ENCODE results near the gene STXBP4.

Gene STXBP4

DNA sequence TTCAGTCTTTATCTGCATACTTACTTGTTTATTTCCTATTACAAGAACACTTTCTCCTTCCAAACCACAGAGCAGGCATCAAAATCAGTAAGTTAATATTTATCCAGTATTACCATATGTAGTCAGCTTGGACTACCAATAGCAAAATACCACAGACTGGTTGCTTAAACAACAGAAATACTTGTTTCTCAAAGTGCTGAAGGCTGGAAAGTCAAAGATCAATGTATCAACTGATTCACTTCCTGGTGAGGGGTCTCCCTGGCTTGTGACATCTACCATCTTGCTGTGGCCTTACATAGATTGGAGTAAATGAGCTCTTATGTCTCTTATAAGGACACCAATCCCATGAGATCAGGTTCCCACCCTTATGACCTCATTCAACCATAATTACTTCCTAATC is 2.6 kb downstream of the STXBP4 start:
- in situ Hi-C loops (cut with MboI; ENCODE audit: low sequenced_read_pairs): no loop called here

DNA sequence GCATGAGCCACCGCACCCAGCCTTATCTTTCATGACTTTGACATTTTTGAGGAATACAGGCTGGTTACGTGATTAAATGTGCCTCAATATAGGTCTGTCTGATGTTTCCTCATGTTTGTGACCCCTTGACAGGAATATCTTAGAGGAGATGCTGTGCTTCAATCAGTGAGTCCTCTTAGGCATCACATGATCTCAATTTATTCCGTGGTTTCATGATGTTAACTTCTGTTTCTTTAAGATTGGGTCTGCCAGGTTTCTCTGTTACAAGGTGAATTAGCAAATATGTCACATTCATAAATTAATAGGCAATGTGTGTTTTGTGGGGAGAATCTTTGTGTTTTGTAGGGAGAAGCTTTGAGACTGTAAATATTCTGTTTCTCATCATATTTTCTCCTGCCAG is 3.3 kb downstream of the STXBP4 start:
- in situ Hi-C loops (cut with MboI; ENCODE audit: low sequenced_read_pairs): no loop called here

DNA sequence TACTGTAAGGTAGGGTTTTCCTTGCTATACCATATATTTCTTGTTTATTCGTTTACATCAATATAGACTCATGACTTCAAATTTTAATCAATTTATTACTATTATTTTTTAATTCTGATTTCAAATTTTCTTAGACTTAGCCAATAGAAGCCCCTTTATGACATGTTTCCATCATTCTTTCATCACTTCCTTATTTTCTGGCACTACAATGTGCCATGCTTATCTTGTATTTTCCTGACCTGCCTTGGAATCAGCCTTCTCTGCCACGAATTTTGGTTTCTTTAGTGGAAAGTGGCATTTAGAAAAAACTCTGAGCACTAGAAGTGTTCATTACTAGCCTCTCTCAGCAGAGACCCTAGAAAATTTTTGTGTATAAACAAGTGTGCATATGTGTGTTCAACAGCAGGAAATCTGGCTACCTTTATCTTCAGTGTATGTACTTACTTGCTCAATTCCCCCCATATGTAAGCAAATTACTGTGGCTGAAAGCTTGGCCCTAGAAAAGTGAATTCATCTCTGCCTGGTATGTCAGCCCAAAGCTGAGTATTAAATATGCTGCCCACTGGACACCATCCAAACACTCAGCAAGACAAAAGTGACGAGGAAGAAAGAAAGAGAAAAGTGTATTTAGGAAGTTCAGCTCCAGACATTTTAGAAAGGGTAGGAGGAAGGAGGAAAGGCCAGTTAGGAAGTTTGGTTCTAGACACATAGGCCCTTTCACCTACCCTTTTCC is 4.0 kb downstream of the STXBP4 start:
- in situ Hi-C loops (cut with MboI; ENCODE audit: low sequenced_read_pairs): no loop called here

DNA sequence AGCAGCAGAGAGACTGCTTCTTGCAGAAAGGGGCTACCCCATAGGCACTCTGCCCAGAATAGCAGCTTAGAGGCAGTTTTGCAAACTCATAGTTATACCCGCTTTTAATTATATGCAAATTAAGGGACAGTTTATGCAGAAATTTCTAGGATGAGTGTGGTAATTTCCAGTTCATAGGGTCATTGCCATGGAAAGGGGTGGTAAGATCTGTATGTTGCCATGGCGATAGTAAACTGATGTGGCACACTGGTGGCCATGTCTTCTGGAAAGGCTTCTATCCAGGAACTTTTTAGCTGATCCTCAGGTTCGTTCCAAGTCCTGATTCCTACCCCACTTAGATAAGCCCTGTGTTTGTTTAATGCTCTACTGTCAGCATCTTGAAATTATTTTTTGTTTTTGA is 6.2 kb downstream of the STXBP4 start:
- in situ Hi-C loops (cut with MboI; ENCODE audit: low sequenced_read_pairs): no loop called here

DNA sequence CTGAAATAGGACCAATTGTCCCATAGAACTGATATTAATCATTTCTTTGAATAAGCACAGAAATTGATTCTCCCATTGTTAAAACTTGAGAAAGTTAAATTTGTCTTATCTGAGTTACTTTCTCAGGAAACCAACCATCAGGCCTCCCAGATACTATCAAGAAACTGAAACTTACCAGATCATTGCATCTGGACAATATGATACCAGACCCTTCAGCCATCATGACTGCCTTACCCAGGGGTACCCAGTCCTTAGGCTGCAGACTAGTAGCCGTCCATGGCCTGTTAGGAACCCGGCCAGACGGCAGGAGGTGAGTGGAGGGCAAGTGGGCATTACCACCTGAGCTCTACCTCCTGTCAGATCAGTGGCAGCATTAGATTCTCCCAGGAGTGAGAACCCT is 7.8 kb downstream of the STXBP4 start:
- in situ Hi-C loops (cut with MboI; ENCODE audit: low sequenced_read_pairs): no loop called here

DNA sequence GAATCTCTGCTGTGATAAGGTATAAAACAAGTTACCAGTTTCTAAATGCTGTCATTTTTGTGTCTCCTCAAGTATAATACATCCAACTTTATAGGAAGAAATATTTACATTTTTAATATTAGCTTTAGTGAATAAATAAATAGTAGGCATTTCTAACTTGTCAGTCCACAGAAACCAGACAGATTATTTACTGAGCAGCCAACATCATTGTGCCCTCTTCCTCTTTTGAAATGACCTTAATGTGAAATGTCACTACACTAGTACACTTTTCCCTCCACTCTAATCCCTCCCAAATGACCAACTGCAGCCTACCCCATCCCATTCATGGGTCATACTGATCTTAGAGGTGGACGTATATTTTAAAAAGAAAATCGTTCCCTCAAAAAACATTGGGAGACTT is 9.2 kb downstream of the STXBP4 start:
- in situ Hi-C loops (cut with MboI; ENCODE audit: low sequenced_read_pairs): no loop called here

DNA sequence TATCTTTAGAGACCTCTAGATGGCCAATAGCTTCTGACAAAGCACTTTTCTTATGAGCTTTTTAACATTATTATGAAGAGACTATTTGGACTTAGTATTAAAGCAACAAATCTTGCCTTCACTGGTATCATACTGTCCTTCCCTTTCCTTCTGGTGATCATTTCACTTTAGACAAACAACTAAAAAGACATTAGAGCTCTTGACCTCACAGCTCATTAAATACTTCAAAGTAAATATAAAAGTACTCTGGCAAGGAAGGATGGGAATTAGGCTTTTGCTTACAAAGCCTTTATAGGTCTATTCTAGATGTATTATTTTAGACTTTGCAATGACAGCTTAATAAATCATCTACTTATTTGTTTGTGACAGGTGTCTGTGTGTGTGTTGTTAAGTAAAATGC is 11.1 kb downstream of the STXBP4 start:
- in situ Hi-C loops (cut with MboI; ENCODE audit: low sequenced_read_pairs): no loop called here

DNA sequence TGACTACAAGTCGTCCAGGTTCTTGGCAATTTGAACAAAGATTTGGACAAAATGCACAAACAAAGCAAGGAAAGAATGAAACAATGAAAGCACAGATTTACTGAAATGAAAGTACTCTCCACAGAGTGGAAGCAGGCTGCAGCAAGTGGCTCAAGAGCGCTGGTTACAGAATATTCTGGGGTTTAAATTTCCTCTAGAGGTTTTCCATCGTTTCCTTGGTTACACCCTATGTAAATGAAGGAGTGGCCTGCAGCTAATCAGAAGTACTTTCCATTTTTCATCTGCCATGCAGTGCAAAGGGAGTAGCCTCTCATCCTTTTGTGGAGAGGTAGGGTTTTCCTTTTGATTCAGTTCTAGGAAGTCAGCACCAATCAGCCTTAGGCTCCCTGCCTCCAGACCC is 11.8 kb downstream of the STXBP4 start:
- in situ Hi-C loops (cut with MboI; ENCODE audit: low sequenced_read_pairs): no loop called here

DNA sequence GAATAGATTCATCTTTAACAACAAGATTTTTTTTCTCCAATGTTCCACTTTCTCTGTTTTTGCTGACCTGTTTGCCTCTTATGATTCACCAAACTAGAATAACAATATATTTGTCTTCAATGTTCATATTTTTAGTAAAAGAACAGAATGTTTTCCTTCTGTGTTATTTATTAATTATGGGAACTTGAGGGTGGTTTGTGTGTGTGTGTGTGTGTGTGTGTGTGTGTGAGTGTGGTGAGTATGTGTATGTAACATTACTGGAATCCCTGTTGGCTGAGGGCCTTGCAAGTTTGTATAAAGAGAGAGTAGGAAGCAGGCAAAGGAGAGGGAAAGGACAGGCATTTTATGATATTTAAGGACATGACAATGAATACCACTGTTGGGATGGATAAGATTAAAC is 13.8 kb downstream of the STXBP4 start:
- in situ Hi-C loops (cut with MboI; ENCODE audit: low sequenced_read_pairs): no loop called here

DNA sequence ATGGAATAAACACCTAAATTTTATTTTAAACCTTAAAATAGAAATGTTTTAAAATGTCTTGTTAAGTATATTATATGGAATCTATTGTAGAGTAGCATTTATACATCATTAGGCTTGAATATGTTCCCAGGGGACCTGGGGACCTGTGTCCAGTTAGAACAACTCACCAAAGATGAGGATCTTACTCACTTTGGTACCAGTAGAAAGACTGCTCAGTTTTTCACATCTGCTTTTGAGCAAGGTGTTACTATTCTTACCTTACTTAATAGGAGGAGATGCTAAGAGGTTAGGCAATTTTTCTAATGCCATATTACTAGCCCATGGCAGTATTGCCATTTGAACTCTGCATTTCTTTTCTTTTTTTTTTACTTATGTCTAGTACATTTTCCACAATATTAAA is 14.7 kb downstream of the STXBP4 start:
- in situ Hi-C loops (cut with MboI; ENCODE audit: low sequenced_read_pairs): no loop called here

DNA sequence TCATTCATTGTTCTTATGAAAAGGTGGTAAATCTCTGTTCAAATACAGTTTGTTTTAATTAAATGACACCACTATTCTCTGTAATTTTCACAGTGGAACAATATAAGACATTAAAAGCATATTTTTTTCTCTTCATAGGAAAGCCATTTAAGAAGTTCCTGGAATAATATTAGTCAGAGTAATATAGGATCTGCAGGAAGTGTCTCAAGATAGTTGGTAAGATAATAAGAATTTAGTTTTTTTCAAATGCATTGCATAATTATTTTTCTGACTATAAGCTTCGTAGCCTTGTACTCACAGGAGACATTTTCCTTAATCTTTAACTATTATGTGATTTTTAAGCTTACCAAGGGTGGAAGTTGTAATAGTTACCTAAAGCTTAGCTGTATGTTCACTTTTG is 16.9 kb downstream of the STXBP4 start:
- in situ Hi-C loops (cut with MboI; ENCODE audit: low sequenced_read_pairs): no loop called here

DNA sequence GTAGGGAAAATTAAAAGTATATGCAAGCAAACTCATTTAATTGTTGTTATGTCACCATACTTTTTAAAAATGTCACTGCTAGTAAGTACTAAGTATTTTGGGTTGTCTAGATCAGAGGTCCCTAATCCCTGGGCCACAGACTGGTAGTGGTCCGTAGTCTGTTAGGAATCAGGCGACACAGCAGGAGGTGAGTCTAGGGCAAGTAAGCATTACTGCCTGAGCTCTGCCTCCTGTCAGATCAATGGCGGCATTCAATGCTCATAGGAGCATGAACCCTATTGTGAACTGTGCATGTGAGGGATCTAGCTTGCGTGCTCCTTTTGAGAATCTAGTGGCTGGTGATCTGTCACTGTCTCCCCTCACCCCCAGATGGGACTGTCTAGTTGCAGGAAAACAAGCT is 21.6 kb downstream of the STXBP4 start:
- in situ Hi-C loops (cut with MboI; ENCODE audit: low sequenced_read_pairs): no loop called here

DNA sequence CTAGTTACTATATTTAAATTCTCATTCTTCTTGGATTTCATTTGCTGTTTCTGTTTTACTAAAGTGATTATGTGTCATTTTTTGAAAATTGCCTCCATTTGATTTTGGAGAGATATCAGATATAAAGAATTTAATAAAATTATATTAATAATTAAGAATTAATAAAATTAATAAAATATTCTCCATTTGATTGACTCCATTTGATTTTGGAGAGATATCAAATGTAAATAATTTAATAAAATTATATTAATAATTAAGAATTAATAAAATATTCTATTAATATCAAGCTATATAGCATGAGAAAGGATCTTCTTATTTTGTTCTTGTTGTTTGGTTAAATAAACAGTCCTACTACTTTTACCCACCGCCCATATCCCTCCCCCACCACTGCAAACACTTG is 23.0 kb downstream of the STXBP4 start:
- in situ Hi-C loops (cut with MboI; ENCODE audit: low sequenced_read_pairs): no loop called here

DNA sequence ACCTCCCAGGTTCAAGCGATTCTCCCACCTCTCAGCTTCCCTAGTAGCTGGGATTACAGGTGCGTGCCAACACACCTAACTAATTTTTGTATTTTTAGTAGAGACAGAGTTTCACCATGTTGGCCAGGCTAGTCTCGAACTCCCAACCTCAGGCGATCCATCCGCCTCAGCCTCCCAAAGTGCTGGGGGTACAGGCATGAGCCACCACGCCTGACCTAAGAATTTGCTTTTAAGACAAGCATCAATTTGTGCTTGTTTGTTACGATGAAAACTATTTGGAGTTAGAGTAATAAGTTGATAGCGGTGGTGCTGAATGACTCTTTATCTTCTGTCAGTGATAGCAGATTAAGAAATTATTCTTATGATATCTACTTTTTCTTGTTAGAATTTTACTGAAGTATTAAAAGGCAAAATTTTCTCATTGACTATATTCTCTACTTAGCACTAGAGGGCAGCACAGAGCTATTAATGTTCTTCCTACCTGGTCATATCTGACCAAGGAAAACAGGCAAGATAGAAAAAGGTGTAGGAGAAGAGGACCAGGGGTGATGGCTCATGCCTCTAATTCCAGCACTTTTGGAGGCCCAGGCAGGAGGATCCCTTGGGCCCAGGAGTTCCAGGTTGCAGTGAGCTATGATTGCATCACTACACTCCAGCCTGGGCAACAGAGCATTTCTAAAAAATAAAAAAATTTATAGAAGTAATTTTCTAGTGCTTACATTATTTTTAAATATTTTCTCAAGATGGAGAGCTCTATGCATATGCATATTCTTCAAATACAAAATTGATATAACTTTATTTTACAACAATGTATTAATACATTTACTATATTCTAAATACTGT is 24.5 kb downstream of the STXBP4 start:
- in situ Hi-C loops (cut with MboI; ENCODE audit: low sequenced_read_pairs): no loop called here

DNA sequence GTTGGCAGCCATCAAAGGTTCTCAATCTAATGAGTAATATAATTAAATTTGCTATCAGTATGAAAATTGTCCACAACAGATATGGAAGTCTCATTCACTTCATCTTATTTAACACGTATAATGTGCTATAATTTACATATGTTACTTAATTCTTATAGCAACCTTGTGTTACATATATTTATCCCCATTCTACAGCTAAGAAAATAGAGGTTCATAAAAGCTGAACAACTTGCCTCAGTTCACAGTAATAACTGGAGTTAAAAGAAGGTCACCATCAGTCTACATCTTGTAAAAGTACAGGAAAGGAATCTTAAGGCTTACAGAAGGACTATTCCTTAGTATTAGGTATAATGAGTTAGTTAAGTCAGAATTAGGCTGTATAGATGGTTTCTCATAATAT is 27.9 kb downstream of the STXBP4 start:
- in situ Hi-C loops (cut with MboI; ENCODE audit: low sequenced_read_pairs): no loop called here

DNA sequence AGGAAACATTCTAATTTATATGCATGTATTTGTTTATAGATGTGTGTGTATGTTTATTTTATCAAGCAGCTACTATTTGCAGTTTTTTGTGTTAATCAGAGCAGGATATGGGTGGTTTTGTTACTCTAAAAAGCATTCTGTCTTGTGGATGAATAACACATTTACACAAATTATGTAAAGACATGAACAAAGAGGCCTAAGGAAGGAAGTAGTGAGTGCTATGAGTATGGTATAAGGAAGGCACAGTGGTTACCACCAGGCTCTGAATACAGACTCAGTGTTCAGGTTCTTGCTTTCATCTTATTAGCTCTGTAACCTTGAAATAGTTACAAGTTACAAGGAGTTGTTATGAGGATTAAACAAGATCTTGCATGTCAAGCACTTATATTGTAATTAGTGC is 33.9 kb downstream of the STXBP4 start:
- in situ Hi-C loops (cut with MboI; ENCODE audit: low sequenced_read_pairs): no loop called here

DNA sequence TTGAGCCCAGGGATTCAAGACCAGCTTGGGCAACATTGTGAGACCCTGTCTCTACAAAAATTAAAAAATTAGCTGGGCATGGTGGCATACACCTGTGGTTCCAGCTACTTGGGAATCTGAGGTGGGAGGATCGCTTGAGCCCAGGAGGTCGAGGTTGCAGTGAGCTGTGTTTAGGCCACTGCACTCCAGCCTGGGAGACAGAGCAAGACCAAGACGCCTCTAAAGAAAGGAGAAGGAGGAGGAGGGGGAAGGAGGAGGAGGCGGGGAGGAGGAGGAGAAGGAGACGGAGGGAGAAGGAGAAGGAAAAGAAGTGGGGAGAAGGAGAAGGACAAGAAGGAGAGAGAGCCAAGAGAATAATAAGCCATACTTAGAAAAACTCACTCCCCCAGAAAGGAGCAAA is 35.9 kb downstream of the STXBP4 start:
- in situ Hi-C loops (cut with MboI; ENCODE audit: low sequenced_read_pairs): no loop called here

DNA sequence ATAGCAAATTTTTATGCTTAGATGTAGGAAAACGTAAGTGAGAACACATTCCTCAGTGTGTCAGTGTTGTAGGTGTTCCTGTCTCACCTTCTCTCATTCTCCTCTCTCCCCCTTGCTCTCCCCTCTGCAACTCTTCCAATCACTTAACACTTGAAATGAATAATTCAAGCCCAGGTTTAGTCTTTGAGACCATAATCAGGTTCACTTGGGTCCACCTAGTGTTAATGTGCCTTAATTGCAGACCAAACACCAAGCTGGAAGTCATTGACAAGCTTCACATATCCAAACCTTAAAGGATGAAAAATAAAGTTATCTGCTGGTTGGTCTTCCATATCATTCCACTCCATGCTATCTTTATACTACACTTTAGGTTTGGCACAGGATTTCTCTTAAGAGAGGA is 37.0 kb downstream of the STXBP4 start:
- in situ Hi-C loops (cut with MboI; ENCODE audit: low sequenced_read_pairs): no loop called here

DNA sequence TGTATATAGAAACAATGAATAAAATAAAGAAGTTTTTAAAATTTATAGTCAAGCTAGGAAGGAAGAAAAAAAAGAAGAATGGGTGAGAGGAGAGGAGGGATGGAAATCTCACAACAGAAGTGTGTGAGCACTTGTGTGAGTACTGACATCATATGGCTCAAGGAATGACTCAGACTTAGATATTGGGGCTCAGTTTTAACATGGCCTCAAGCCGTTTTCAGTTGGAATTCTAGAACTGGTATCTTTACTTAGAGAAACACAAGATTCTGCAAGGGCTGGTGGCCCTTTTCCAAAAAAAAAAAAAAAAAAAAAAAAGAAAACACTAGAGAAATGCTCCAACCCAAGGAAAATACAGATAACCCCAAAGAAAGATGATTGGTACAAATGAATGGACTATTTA is 55.1 kb downstream of the STXBP4 start:
- in situ Hi-C loops (cut with MboI; ENCODE audit: low sequenced_read_pairs): no loop called here

DNA sequence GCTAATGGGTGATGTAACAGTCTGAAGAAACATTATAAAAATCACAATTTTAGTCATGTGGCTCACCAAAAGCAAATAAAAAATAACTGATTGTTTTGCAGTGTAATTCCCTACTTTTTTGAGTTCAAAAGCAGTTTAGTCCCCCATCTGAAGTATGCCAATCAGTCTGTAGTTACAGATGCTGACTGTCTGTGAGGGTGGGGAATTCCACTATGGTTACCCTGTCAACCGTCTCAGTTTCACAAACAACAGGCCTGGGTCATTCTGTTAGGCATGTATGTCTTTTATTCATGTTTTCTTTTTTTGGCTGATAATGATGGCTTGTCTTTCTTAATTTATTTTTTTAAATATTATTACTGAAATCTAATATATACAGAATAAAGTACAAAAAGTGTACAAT is 69.3 kb downstream of the STXBP4 start:
- in situ Hi-C loops (cut with MboI; ENCODE audit: low sequenced_read_pairs): no loop called here

DNA sequence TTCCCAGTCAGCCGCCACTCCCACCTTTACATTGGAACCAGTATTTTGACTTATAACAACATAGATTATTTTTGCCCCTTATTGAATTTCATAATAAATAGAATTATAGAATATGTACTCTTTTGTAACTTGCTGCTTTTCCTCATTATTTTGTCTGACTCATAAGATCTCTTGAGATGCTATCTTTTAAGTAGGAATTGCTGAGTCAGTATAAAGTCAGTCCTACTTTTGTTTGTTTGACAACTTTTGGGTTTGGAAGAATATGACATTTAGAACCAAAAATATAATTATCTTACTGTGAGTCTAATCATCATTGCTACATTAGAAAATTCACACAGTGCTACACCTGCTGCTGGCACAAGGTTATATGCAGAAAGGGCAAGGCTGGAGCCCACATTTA is 69.7 kb downstream of the STXBP4 start:
- in situ Hi-C loops (cut with MboI; ENCODE audit: low sequenced_read_pairs): no loop called here

DNA sequence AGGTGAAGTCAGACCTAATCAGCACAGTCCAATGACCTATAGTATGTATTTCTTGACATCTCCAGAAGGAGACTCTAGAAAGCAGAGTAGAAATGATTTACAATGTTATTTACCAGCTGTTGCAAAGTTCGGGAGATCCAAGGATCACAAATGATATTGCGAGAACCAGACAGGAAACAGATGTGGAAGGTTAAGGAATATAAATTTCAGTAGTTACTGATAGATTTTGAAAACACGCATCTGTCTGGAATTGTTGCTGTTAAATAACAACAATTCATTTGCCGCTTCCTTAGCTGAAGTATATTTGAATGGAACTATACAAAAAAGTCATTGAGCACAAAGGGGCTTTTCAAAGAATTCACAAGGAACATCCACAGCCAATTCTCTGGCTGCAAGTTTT is 72.0 kb downstream of the STXBP4 start:
- in situ Hi-C loops (cut with MboI; ENCODE audit: low sequenced_read_pairs): no loop called here

DNA sequence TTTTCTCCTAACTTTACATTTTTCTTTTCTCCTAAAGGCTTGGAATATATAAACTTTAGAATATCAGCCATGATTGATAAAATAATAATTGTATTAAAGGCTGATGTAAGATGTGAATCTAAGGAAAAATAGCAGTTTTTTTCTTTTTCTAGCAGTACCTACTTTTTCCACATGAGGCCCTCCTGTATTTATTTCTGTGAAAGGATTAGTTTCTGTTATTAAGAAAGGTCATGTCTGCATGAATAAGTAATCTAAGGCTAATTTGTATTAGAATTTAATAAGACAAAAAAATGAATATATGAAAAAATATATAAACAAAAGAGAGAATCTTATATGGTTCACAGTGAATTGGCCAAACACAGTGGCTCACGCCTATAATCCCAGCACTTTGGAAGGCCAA is 85.3 kb downstream of the STXBP4 start:
- in situ Hi-C loops (cut with MboI; ENCODE audit: low sequenced_read_pairs): no loop called here

Data from hTERT RPE-1 (cell line).